GM18502 (cell line): ENCODE measurements around the gene EPB41L2.

Experiments
- ATAC-seq: cut with Tn5 transposase; IDR thresholded peaks from one replicate; pipeline ENCODE4 v1.9.1; 2021; ENCODE audit warnings: mild to moderate bottlenecking; ENCODE audit not compliant: unreplicated experiment, poor library complexity

EPB41L2 gene

DNA sequence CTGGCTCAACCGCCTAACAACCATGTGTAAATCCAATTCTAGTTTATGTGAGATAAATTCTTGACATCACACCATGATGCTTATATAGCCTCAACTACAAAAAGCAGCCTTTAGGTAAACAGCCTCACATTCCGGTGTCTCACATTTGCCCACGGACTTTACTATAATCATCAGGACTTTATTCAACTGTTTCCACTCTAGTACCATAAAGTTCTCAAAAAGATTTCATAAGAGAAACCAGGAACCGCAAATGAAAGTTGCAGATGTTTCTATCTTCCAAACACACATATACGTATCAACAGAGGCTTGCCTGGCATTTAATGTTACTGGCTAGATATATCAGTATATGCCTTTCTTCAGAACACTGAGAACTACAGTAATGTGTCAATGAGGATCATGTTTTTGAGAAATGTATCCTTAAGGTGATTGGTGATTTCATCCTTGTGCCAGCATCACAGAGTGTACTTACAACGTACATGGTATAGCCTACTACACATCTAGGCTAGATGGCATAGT is 80.0 kb downstream of the EPB41L2 start:
- ATAC-seq = no peak

DNA sequence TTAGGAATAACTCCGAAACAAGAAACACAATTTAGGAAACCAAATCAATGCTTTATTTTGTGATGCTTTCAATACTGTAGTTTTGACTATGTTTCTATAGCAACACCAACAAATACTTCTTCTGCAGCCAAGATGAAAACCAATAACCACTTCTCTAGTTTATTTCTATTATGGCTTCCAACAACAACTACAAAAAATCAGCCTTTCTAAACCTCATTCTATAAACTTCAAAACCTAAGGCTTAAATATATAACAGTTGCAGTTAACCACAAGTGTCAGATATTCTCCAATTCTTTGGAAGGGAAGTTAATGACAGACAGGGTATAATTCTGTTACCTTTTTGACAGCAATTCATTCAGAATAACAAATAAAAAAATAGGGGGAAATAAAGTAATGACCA is 80.9 kb downstream of the EPB41L2 start:
- ATAC-seq = no peak

DNA sequence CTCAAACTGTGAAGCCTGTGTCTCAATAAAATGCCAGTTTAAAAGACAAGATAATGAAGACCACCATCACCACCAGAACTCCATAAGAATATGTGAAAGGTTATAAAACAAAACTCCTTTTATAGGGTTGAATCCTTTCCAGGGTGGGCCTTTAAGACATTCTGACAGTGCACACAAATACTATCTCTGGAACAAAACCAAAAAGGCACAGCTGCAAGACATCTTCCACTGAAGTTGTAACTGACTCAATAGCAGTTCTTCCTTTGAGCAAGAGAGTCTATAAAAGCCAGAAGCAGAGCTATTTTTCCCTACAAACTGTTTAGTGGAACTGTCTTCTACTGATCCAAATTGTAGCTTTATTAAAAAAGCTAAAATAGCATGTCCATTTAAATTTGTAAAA is 81.6 kb downstream of the EPB41L2 start:
- no peak for ATAC-seq

DNA sequence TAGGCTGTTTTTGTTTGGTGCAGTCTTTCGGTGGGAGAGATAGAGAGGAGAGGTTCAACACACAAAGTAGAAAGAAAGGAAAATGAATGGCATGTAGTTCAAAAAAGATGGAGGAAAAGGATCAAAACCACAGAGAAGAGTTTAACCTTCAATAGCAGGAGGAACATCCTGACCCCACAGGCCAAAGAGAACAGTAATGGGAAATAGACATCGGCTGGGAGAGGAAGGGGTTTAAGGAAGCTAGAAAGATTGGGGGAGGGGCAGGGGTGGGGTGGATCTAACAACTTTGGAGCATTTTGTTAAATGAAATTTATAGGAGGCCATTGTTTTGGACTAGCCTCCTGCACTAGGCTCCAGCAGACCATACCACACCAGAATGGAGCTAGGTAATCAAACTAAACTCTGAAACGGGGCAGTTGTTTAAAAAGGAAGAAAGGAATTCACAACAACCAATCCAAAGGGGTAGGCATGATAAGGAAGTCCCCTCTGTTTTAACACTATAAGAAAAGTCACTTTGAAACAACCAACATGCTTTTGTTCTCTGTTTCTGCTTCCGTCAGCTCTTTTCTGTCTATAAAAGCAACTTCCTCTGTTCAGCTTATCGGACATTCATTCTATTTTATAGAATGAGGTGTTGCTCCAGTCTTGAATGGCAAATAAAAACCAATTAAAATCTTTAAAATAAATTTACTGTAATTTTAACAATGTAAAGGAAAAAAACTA is 82.6 kb downstream of the EPB41L2 start:
- ATAC-seq = no peak

- no peak for ATAC-seq
Measured at GRCh38 chr6:130978660-130979396, 84.2 kb downstream of the EPB41L2 start.

DNA sequence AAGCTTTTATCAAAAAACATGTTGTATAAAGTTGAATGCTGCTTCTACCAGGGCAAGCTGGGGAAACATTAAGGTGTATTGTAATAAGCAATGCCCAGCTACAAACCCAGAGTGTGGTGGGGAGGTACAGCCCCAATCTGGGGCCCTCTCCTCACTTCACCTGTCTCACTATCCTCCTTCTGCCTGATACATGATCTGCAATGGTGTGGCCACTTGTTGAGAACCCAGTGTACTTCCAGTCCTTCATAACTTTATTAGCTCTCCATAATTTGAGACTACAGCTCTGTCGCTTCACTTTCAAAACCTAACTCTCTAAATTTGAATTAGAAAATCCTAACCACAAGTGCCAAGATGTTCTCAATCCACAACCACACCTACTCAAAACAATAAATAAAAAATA is 84.9 kb downstream of the EPB41L2 start:
- no peak for ATAC-seq

GRCh38 chr6:130975325-130975724 is 87.7 kb downstream of the EPB41L2 start:
- ATAC-seq = no peak

GRCh38 chr6:130973521-130974277 is 89.3 kb downstream of the EPB41L2 start:
- no peak for ATAC-seq

GRCh38 chr6:130971504-130971903 is 91.5 kb downstream of the EPB41L2 start:
- ATAC-seq = no peak

DNA sequence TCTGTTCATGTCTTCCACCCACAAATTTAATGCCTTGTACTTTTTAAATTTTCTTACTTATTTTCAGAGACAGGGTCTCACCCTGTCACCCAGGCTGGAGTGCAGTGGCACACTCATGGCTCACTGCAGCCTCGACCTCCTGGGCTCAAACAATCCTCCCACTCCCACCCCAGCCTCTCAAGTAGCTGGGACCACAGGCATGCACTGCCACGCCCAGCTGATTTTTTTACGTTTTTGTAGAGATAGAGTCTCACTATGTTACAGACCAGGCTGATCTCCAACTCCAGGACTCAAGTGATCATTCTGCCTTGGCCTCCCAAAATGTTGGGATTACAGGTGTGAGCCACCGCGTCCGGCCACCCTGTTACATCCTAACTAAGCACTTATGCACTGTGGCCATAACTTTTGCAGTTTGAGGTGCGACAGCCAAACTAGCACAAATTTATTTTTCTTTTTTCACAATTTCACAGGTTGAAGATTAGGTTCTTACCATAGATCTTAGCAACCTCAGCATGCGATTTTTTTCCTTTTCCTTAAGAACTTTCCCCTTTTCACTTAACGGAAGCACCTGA is 92.1 kb downstream of the EPB41L2 start:
- no peak for ATAC-seq

DNA sequence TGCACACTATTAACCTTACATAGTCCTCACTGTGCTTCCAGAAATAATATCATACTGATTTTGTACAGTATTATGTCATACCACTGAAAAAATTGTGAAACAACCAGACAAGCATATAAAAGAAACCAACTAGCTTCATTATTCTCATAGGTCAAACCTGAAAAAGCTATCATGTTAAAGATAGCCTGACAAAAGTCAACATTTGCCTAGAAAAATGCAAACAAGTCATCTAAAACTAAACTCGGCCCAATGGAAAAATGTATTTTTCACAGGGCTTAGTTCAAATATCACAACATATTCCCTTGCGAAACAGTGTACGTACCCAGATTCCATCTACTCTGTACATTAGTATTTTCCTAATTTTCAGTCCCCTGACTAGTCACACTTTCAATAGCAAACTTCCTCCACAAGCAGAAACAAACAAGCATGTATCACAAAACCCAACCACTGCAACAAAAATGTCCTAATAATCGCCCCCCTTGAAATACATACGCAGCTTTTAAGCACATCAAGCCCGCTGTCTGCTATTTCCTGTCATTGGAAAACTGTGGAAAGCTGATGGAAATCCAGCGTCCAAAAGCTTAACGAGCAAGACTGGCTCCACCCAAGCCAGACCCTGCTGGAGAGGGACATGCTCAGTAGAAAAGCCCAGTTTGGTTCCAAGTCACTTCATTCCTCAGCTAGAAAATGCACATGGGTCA is 93.1 kb downstream of the EPB41L2 start:
- ATAC-seq = no peak

GRCh38 chr6:130969166-130969565 is 93.9 kb downstream of the EPB41L2 start:
- no peak for ATAC-seq

DNA sequence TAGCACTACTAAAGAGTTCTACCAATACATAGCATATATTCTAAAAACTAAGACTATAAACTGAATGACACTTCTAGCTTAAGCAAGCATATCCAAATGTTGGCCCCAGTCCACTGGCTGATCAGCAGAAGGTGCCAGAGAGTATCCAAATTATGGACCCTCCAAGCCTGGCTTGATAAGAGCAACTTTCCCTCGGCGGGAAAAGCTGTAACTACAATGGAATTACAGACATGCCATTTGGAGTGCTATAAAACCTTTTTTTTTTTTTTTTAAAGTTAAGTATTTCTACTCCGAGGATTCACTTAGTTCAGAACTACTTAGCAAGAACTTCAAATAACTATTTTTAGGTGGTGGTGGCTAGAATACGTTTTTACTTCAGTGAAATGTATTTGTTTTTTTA is 94.6 kb downstream of the EPB41L2 start:
- no peak for ATAC-seq

DNA sequence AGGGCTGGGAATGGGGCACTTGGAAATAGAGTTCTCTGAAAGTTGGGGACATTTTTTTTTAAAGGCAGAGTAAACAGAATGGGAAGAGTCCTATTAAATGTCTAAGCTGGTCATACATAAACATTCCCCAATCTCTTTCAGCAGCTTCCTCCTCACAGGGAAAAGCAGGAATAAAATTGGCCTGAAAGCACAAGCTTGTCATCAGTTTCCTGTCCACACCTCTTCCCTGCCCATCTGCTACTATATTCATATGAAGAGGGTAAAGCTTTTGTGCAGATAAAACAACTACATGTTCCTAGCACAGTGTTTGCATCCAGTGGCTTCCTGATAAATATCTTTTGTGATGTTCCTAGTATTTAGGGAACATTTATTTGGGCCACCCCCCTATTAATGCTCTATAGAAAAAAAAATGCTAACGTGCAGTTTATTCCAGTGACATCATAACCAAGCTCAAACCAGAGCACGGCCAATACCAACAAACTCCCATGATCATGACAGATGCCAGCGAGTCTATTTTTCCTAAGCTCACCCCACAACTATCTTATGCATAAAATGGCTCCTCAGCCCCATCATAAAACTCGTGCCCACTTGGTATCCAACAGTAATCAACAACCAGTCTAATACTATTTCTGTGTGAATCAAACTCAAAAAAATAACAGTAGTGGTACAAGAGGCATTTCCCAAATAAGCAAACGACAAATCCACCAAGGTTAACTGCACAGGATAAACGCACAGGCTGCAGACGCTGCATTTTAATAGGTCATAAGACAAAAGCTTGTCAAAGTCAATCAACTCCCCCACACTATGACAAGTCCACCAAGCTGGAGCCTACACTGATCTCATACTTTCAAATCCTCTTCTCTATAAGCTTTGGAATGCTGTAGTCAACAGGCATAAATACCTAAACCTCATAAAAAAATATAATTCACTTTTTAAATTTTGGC is 95.3 kb downstream of the EPB41L2 start:
- ATAC-seq = no peak

GRCh38 chr6:130966344-130966980 is 96.6 kb downstream of the EPB41L2 start:
- no peak for ATAC-seq

DNA sequence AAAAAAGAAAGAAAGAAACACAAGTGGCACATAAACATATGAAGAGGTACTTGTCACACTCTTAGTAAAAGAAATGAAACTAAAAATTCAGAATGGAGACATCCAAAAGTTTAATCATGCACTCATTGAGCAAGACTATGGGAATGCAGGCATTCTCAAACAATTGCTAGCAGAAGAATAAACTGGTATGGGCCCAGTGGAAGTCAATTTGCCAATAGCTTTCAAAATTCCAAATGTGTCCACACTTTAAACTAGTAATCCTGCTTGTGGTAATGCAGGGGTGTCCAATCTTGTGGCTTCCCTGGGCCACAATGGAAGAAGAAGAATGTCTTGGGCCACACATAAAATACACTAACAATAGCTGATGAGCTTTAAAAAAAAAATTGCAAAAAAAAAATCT is 97.4 kb downstream of the EPB41L2 start:
- no peak for ATAC-seq

- ATAC-seq = peak; percentile 39
Measured at GRCh38 chr6:130964808-130965604, 98.0 kb downstream of the EPB41L2 start.

DNA sequence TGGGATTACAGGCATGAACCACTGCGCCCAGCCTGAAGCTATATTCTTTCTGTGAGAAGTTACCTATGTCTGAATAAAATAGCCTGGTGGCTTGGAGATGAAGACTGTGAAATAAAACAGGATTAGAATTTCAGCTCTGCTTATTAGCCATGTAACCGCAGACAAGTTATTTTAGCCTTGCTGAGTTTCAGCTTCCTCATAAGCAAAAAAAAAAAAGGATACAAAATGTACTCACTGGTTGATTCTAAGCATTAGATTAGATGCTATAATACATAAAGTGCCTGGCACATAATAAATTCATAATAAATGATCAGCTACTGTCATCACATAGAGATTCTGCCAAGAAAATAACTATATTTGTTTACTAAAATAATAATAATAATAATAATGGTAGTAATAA is 98.8 kb downstream of the EPB41L2 start:
- peak; percentile 49 for ATAC-seq
